ENCODE data around the gene RHBDD1.

- TF ChIP-seq, protein P1, sequence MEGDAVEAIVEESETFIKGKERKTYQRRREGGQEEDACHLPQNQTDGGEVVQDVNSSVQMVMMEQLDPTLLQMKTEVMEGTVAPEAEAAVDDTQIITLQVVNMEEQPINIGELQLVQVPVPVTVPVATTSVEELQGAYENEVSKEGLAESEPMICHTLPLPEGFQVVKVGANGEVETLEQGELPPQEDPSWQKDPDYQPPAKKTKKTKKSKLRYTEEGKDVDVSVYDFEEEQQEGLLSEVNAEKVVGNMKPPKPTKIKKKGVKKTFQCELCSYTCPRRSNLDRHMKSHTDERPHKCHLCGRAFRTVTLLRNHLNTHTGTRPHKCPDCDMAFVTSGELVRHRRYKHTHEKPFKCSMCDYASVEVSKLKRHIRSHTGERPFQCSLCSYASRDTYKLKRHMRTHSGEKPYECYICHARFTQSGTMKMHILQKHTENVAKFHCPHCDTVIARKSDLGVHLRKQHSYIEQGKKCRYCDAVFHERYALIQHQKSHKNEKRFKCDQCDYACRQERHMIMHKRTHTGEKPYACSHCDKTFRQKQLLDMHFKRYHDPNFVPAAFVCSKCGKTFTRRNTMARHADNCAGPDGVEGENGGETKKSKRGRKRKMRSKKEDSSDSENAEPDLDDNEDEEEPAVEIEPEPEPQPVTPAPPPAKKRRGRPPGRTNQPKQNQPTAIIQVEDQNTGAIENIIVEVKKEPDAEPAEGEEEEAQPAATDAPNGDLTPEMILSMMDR (conservative IDR thresholded peaks at IDR 0.05) = no peak
- no peak for TF ChIP-seq ZFX (IDR thresholded peaks at IDR 0.05)
Observed at GRCh38 chr2:226797989-226798421, 37.8 kb upstream of the RHBDD1 start.
